MV-4-11 (cell line): ENCODE results near the gene C20orf202.
A peak's percentile ranks its signal among the peaks of the same experiment; 100 is the strongest.

Experiments
- DNase-seq: peaks from one replicate; lab custom pipeline; 2025; lab: John Stamatoyannopoulos, UW

The C20orf202 gene

DNA sequence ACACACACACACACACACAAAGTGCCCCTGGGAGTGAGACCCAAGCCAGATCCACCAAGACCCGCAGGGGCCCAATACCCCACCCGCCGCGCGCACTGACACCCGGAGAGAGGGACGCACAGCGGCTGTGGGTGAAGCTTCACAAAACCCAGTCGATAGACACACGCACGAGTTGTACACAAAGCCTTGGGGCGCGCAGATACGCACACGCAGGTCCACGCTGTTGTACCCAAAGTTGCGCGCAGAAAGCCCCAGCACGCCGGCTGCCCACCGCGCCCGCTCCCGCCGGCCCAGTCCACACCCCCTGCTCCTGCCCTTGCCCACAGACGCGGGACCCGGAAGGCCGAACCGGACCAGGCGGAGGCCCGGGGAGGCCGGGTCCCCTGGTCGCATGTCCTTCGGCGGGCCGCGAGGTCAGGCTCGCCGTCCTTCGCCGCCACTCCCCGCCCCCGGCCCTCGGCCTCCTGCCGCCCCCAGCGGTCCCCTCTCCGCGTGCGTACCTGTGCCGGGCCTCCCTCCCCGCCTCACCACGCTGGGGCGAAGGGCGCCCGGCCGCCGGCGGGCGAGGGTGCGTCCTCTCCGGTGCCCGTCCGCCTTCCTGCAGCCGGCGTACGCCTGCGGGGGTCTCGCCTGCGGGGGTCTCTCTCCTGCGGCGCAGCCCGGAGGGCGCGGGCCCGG is 18.5 kb upstream of the C20orf202 start, which contains the start of gene TMEM74B:
Gene TMEM74B (minus strand): TSS at position 344 of the 678 bp plus-strand sequence. CDS start 1,180 bp downstream, outside the sequence.
- DNase-seq = no peak

DNA sequence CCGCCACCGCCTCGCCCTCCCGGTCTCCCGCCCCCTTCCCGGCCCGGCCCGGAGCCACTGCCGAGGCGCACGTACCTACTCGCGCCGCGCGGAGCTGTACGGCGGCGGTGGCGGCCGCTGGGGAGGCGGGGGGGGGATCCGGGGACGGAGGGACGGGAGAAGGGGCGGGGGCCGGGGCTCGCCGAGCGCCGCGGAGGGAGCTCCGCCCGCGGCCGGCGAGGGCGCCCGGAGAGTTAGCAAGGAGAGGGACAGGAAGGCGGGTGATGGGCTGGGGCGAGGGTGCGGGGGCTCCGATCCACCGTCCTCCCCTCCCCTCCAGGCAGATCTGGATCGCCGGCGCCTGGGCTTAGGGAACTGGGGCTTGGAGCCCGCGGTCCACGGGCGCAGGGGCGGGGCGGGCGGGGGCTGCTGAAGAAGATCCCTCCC is 17.9 kb upstream of the C20orf202 start:
- no peak for DNase-seq

DNA sequence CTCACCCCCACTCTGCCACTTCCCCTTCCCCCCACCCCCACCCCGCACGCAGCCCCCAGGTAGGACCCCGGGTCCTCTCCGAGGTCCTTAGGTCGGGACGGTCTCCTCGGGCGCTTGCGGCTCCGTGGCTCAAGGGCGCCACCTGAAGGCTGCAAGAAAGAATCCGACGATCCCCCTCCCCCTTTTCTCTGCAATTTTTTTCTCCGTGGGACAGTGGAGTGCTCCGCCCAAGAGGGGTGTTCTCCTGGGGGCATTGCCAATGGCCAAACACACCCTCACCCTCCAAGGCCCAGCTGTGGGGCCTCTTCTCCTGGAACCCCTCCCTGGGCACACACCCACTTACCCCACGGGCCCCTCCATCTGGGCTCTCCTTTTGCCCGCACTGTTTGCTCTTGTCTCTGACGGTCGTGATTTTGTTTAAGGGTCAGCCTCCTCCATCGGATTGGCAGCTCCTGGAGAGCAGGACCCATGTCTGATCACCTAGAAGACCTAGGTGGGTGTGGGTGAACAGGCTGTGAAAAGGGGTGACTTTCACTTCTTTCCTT is 17.4 kb upstream of the C20orf202 start:
- DNase-seq = peak; percentile 6

DNA sequence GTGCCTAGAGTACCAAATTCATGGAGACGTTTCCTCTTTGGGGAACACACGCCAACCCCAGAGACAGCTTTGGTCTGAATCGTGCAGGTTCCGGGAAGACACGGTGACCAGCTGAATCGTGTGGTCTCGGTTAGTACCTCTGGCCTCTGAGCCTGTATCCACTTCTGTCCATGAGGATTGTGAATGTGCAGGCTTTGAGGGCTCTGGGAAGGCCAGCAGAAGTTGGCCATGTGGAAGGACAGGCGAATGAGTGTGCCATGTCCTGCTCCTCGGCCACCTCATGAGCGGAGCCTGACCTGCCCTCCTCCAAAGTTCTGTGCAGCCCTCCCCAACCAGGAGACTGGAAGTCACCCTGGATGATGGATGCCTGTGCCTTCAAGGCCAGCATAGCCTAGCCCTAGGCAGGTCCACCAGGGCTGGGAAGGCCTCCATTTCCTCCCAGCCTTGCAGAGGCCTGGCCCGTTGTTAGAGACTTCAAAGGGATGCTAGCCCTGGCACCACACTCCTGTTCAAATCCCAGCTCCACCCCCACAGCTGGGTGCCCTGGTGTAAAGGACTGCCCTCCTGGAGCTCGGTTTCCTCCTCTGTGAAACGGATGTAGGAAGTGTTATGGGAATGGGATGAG is 16.8 kb upstream of the C20orf202 start:
- no peak for DNase-seq

DNA sequence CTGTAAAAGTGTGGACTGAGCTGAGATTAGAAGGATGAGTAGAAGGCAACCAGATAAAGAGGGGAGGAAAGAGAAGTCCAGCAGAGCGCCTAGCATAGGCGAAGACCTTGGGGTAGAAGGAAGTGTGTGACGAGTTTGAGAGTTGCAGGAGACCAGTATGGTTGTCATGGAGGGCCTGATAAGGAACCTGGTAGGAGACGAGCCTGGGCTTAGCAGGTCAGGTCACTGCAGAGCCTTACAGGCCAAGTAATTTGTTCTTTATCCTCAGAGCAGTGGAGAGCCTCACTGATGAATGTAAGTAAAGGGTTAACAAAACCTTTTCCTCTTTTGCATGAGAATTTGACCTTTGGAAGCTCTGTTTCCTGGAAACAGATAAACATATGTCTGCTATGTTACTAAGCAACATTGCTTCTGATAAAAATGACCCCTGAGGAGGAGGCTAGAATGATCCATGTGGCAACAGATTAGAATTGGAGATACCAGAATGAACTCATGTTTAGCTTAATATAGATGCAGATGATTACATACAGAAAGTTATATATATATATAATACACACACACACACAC is 15.6 kb upstream of the C20orf202 start:
- peak; percentile 4 for DNase-seq

DNA sequence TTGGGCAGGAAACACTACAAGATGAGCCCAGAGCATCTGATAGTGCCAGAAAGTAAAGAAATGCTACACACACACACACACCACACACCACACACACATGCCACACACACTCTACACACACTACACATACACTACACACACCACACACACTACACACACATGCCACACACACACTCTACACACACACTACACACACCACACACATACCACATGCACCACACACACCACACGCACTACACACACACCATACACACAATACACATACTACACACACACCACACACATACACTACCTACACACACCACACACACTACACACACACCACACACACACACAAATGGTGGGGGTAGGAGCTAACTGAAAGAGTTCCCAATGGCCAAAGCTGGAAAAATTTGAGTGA is 14.9 kb upstream of the C20orf202 start:
- DNase-seq = no peak

DNA sequence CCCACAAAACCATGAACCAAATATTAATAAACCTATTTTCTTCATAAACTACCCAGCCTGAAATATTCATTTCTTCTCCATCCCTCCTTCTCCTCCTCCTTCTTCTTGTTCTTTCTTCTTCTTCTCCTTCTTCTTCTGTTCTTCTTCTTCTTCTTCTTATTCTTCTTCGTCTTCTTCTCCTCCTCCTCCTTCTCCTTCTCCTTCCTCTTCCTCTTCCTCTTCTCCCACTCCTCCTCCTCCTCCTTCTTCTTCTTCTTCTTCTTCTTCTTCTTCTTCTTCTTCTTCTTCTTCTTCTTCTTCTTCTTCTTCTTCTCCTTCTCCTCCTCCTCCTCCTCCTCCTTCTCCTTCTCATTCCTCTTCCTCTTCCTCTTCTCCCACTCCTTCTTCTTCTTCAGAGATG is 13.4 kb upstream of the C20orf202 start:
- DNase-seq = no peak

DNA sequence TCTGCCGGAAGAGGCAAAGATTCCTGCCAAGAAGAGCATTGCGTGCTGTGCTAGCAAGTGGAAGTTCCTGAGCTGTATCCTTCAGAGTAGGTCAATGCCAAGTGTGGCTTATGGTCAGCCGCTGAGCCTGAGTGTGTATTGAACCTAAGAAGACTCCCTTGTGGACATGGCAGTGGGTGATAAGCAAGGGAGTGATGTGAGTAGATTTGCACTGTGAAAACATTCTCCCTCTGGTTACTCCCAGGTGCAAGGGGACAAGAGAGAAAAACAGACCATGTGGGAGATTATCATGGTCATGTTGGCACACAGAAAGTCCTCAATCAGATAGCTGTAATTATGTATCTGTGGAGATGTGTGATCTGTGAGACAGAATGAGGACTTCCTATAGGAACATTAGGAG is 12.4 kb upstream of the C20orf202 start:
- DNase-seq = no peak

DNA sequence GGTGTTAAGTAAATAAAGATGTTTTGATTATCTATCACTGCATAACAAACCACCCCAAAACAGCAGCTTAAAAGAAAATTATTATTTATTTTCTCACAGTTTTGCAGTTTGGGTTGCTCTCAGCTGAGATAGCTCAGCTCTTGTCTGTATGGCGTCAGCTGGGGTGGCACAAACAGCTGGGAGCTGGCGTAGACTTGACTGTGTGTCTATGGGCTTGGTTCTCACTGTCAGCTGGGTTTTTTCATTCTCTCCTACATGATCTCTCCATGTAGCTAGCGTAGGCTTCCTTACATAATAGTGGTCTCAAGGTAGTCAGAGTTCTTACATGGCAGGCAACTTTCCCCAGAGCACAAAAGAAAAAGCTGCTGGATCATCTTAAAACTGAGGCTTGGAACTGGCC is 12.0 kb upstream of the C20orf202 start:
- no peak for DNase-seq

DNA sequence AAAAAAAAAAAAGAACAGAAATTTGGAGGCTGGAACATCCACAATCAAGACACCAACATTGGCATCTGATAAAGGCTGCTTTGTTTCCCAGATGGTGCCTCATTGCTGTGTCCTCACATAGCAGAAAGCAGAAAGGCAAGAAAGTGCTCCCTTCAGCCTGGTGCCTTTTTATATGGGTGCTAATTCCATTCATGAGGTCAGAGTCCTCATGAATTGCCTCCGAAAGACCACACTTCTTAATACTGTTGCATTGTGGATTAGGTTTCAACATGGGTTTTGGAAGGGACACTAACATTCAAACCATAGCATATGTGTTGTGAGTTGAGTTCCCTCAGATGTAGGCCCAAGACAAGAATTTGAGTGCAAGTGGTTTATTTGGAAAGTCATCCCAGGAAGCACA is 8.0 kb upstream of the C20orf202 start:
- no peak for DNase-seq

DNA sequence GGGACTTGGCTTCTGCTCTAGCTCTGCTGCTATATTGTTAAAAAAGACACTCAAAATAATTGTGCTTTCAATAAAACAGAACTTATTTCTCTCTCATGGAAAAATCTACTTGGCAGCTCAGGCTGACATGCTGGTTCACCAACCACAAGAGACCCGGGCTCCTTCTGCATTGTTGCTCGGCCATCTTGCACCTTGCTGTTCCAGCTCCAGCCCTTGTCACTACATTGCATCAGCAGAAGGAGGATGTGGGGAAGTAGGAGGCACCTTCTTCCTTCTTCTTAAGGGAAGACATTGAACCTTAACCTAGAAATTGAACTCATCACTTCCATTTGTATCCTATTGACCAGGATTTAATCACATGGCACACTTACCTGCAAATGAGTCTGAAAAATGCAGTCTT is 6.6 kb upstream of the C20orf202 start:
- peak; percentile 36 for DNase-seq

DNA sequence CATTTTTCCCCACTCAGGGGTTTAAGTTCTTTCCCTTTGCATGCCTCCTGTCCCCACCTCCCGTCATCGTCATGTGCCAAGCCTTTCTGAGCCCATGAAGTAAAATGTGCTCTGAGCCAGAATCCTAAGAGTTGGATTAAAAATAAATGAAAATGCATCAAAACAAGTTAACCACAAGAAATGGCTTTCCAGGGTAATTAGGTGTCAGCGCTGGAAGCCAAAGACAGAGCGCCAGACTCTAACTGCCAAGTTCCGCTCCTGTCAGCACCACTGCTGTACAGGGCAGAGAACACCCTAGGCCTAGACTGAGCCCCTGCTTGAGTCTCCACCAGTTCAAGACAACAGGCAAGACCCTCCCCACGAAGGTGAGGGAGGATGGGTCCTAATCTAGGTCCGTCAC is 5.5 kb upstream of the C20orf202 start:
- DNase-seq = no peak

DNA sequence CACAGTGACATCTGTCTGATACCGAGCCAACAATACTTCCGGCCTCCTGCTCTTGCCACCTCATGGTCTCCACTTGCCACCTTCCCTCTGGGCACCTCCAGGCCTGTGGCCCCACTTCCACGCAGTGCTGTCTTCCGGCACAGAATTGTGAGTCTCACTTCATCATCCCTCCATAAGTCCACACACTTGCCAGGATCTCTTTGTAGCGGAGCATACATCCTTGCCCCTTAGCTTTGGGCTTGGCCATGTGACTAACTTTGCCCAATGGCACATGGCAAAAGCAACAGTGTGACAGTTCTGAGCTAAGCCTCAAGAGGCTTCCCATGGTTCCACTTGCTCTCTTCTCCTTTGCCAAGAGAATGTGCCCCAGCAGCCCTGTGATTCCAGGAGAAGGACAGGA is 4.5 kb upstream of the C20orf202 start:
- DNase-seq = no peak

DNA sequence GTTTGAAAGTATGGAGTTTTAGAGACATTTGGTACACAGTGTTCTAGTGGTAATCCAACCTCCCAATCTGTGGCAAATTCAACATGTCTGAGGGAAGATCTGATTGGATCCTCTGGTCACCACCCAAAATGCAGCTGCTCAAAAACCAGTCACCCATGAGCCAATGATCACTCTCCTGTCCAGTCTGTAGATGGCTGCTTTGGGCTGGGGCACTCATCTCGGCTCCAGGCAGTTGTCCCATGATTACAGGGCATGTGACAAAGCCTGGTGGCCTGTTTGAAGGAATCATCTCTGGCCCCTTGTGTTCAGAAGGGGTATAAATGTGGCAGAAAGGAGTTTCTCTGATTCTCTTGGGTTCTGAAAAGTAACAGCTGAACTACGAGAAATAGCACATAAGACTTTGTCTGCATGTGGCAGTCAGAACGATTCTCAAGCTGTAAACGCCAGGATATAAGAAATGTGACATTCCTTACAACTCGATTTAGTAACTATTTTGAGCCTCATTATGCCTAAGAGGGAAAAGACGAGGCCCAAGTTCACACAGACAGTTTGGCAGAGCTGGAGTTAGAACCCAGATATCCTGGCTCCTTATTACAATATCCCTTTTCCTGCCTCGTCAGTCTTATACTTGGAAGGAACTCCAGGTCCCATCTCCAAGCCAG is 3.9 kb upstream of the C20orf202 start:
- DNase-seq = no peak

DNA sequence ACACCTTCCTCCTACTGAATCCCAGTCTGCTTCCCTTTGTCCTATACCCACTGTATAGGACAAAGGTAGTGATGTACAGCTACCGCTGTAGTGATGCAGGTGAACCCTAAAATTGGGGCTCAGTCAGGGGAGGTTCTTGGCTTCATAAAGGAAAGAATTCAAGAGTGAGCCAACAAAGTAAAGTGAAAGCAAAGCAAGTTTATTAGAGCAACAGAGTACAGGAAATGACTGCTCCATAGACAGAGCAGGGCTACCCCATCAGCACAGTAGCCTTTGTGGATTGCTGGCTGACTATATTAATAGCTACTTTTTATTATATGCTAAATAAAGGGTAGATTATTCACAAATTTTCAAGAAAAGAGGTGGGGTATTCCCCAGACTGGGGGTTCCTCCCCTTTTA is 3.3 kb upstream of the C20orf202 start:
- no peak for DNase-seq

DNA sequence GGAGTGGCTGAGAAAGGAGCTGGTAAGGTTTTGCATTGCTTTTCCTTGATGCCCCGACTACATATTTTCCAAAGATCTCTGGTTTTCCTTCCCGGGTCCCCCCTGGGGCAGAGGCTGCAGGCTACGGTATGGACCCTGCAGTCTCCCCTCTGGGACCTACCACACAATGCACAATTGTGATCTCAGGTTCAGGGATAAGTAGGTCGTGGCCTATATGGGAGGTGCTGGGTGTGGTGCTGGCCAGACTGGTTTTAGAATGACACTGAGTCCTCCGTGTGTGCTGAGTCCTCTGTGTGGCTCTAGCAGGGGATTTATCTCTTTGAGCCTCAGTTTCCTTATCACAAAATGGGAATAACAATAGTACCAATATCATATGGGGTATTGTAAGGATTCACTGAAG is 376 bp downstream of the C20orf202 start:
- no peak for DNase-seq

DNA sequence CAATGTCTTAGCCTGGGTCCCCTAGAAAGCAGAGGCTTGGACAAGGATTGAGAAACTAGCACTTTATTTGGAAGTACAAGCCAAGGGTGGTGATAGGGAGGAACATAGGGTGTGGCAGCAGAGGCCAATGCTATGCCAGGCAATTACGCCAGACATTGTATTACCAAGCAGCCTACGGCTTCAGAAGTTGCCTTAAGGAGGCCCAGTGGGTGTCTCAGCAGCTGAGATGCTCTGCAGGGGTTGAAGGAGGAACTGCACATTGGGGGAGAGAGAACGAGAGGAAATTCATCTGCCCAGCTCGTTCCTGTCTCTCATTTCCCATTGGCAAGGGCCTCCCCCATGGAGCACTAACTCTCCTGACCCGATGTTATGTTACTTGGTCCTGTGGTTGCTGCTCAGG is 859 bp downstream of the C20orf202 start:
- DNase-seq = peak; percentile 35

DNA sequence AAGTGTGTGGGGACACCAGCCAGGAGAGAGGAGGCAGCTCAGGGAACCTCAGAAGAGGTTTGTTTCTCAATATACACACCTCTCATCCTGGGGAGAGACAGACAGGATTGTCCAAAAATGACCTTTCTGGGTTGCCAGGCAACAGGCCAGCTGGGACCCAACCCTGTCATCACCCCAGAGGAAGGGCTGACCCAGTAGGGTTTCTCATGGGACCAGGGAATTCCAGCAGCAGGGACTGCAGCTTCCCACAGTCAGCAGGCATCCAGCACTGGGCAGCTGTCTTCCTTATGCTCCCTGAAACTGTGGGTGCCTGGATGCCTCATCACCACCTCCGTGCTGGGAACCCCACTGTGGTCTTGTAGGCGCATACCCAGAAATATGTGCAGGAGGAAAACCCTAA is 1.3 kb downstream of the C20orf202 start:
- no peak for DNase-seq

DNA sequence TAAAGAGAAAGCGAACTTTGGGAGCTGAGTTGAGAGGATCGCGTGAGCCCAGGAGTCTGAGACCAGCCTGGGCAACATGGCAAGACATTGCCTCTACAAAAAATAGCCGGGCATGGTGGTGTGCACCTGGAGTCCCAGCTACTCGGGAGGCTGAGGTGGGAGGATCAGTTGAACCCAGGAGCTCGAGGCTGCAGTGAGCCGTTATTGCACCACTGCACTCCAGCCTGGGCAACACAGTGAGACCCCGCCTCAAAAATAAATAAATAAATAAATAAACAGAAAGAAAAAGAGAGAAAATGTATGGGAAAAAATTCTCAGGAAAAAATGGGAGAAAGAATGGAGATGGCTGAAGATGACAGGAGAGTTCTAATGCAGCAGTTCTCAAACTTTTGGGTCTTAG is 2.5 kb downstream of the C20orf202 start:
- no peak for DNase-seq

DNA sequence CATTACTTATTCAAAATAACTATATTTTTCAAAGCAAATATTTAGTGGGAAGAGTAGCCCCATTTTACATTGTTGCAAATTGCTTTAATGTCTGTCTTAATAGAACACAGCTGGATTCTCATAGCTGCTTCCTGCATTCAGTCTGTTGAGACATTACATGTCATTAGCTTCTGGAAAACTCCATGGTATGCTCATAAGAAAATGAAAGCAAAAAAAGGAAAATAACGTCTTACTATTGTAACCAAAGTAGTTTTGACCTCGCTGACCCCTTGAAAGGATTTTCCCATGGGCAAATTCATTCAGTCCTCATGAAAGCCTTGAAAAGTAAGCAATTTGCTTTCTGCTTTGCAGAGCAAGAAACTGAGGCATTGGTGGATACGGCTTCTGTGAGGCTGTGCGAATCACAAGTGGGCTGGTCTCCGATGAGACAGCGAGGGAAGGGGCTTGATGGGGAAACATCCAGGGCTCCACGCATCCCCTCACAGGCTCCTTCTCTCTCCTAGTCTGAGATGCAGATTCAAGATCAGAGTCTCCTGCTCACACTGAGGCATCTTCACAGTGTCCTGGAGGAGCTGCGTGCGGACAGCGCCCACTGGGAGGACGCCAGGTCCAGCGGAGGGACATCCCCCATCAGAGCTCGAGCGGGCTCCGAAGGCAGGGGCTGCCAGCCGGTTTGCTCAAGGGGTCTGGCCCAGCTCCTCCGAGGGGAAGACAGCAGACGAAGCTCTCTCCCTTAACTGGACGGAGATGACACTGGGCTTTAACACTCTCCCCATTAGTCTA is 3.3 kb downstream of the C20orf202 start:
- no peak for DNase-seq

DNA sequence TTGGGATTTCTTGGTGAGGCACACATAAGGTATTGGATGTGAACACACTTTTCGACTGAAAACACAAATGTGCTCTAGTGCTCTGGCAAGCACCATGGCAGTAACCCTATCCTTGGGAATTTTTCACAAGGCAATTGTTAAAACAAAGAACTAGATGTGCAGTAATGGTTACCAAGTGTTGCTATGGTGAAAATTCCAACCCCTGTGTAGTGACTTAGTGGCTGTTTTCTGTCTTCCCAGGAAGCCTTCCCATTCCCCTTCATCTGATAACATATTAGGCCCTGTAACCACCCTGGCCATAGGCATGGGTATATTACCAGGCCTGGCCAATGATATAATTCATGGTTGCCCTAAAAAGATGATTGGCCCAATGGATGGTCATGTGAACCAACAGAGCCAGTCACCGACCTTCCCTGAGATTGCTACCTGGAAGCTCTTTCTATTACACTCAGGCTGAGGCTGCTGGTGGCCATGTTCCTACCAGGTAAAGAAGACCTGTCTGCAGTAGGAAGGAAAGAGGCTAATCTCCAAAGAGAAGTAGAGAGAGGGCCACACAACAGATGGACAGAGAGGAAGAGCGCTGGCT is 4.1 kb downstream of the C20orf202 start:
- no peak for DNase-seq
